ENCODE data around the gene ZNF43. TPM values are rescaled to one million over a fixed set of nuclear protein-coding genes. Genes with fewer than 3 reads are reported as not detected.

ZNF43 gene
- total RNA-seq, 1 donor from 2014 or later, result 10.4 TPM

DNA sequence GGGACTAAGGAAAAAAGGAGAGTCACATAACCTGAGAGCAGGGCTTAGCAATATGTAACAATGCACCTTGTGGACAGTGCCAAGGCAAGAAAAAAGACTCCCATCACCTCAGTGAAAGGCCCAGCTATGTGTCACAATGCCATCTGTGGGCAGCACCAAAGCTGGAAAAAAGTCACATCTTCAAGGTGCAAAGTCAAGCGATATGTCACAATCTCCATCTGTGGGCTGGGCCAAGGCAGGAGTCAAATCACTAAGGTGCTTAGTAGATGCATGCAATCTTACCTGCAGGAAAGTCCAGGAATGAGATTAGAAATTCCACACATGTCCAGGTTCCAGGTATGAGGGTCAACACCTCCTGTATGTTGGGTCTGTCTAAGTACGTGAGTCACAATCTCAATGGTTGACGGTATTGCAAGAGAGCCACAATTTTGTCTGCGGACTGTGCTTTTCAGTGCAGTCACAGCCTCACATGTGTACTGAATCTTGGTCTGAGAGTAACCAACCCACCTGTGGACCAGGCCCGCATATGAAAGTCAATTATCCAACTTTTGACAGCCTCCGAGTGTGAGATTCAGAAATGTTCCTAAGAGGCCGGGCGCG, 14.8 kb upstream of the ZNF43 start:
- Histone ChIP-seq H3K4me3 (ENCODE audit: low read length in 3 of 3) (peak overlapping the region in 1 of 3 donors; percentile 35), H3K27ac (ENCODE audit: low read depth, low read length) (no peak overlapping the region), H3K27me3 (ENCODE audit: control insufficient read depth in 3 of 3, insufficient read depth in 3 of 3, low read length in 3 of 3) (no peaks in the 10 kb centered on the region), H3K9ac (ENCODE audit: low read depth in 1 of 3, low read length in 3 of 3) (no peak overlapping the region), H3K9me3 (ENCODE audit: control insufficient read depth in 3 of 3, low read length in 3 of 3) (no peaks in the 10 kb centered on the region), H3K36me3 (ENCODE audit: control insufficient read depth in 3 of 3, insufficient read depth in 3 of 3, low read length in 3 of 3) (peaks cover 0 to 3% (median 0%) of the 10 kb centered on the region in 3 donors), H3K4me1 (ENCODE audit: control insufficient read depth in 3 of 3, insufficient read depth in 3 of 3, low read length in 3 of 3) (peaks cover 0 to 9% (median 8%) of the 10 kb centered on the region in 3 donors)

DNA sequence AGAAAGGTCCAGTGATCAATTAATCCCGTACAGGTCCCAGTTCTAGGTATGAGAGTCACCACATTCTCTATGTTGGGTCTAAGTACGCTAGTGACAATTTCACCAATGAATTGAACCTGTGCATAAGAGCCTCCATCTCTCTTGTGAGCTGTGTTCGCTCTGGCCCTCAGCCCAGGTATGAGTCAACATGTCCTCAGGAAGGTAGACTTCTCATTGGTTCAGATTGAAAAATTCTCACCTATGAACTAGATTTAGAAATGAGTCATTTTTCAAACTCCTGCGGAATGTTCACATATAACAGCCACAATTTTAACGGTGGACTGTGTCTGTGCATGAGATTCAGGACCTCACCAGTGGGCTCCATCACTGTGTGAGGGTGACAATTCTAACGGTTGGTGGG, 12.7 kb upstream of the ZNF43 start:
- Histone ChIP-seq H3K9ac (ENCODE audit: low read depth in 1 of 3, low read length in 3 of 3) (no peak overlapping the region), H3K4me3 (ENCODE audit: low read length in 3 of 3) (no peak overlapping the region), H3K27me3 (ENCODE audit: control insufficient read depth in 3 of 3, insufficient read depth in 3 of 3, low read length in 3 of 3) (no peaks in the 10 kb centered on the region), H3K9me3 (ENCODE audit: control insufficient read depth in 3 of 3, low read length in 3 of 3) (no peaks in the 10 kb centered on the region), H3K27ac (ENCODE audit: low read depth, low read length) (no peak overlapping the region), H3K4me1 (ENCODE audit: control insufficient read depth in 3 of 3, insufficient read depth in 3 of 3, low read length in 3 of 3) (peaks cover 0 to 9% (median 8%) of the 10 kb centered on the region in 3 donors), H3K36me3 (ENCODE audit: control insufficient read depth in 3 of 3, insufficient read depth in 3 of 3, low read length in 3 of 3) (peaks cover 0 to 3% (median 0%) of the 10 kb centered on the region in 3 donors)

DNA sequence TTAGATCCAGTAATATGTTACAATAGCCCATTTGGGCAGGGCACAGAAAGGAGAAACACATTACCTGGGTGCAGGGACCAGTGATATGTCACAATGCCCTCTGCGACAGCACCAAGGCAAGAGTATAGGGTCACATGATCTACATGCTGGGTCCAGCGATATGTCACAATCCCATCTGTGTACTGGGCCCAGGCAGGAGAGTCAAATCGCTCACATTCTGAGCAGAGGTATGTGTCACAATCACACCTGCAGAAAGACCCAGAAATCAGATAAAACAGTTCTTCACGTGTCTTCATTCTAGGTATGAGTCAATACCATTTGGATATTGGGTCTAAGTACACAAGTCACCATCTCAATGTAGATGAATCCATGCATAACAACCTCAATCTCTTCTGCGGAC, 7.1 kb upstream of the ZNF43 start:
- H3K9me3 ChIP-seq (ENCODE audit: control insufficient read depth in 3 of 3, low read length in 3 of 3), result no peaks in the 10 kb centered on the region
- H3K36me3 ChIP-seq (ENCODE audit: control insufficient read depth in 3 of 3, insufficient read depth in 3 of 3, low read length in 3 of 3), result peaks cover 3 to 21% (median 8%) of the 10 kb centered on the region in 3 donors
- no peaks in the 10 kb centered on the region for H3K4me1 ChIP-seq (ENCODE audit: control insufficient read depth in 3 of 3, insufficient read depth in 3 of 3, low read length in 3 of 3)
- H3K27me3 ChIP-seq (ENCODE audit: control insufficient read depth in 3 of 3, insufficient read depth in 3 of 3, low read length in 3 of 3), result no peaks in the 10 kb centered on the region
- H3K9ac ChIP-seq (ENCODE audit: low read depth in 1 of 3, low read length in 3 of 3), result no peak overlapping the region
- no peak overlapping the region for H3K27ac ChIP-seq (ENCODE audit: low read depth, low read length)
- no peak overlapping the region for H3K4me3 ChIP-seq (ENCODE audit: low read length in 3 of 3)

DNA sequence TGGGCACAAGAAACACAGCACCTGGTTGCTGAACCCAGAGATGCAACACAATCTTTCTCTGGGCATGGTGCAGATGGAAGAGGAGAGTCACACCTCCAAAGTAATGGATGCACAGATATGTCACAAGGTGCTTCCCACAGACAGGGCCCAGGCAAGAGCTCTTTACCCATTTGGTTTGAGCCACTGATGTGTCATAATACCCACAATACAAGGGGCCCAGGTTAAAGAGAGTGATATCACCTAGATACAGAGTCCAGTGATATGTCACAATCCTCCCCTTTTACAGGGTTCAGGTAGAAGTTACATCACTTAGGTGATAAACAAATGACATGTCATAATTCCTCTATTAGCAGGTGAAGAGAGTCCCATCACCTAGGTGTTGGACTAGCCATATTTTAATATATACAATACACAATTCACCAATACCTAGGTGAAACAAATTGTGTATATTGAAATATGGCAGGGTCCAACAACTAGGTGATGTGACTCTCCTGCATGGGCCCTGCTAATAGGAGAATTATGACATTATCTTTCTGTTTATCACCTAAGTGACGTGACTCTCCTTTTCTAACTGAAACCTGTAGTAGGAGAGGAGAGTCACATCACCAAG, 5.6 kb upstream of the ZNF43 start:
- H3K4me3 ChIP-seq (ENCODE audit: low read length in 3 of 3), result no peak overlapping the region
- no peaks in the 10 kb centered on the region for H3K27me3 ChIP-seq (ENCODE audit: control insufficient read depth in 3 of 3, insufficient read depth in 3 of 3, low read length in 3 of 3)
- H3K9me3 ChIP-seq (ENCODE audit: control insufficient read depth in 3 of 3, low read length in 3 of 3), result no peaks in the 10 kb centered on the region
- no peak overlapping the region for H3K27ac ChIP-seq (ENCODE audit: low read depth, low read length)
- peaks cover 0 to 2% (median 0%) of the 10 kb centered on the region in 3 donors for H3K4me1 ChIP-seq (ENCODE audit: control insufficient read depth in 3 of 3, insufficient read depth in 3 of 3, low read length in 3 of 3)
- peaks cover 3 to 18% (median 8%) of the 10 kb centered on the region in 3 donors for H3K36me3 ChIP-seq (ENCODE audit: control insufficient read depth in 3 of 3, insufficient read depth in 3 of 3, low read length in 3 of 3)
- H3K9ac ChIP-seq (ENCODE audit: low read depth in 1 of 3, low read length in 3 of 3), result no peak overlapping the region

DNA sequence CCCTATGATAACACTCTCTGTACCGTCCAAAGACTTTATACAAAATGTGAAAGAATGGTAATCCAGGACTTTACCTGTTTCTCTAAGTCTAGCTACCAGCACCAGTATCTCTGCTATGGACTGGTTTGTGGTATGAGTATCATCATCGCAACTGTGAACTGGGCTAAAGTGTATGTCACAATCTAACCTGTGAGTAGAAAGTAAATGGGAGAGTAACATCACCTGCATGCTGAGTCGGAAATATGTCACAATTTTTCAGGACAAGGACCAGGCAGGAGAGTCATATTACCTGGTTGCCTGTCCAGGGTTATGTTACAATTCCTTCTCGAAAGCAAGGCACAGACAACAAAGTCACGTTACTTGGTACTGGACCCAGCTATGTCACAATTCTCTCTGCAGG, 5.1 kb upstream of the ZNF43 start:
- Histone ChIP-seq H3K27ac (ENCODE audit: low read depth, low read length) (no peak overlapping the region), H3K9me3 (ENCODE audit: control insufficient read depth in 3 of 3, low read length in 3 of 3) (no peaks in the 10 kb centered on the region), H3K27me3 (ENCODE audit: control insufficient read depth in 3 of 3, insufficient read depth in 3 of 3, low read length in 3 of 3) (no peaks in the 10 kb centered on the region), H3K4me1 (ENCODE audit: control insufficient read depth in 3 of 3, insufficient read depth in 3 of 3, low read length in 3 of 3) (peaks cover 0 to 7% (median 4%) of the 10 kb centered on the region in 3 donors), H3K4me3 (ENCODE audit: low read length in 3 of 3) (no peak overlapping the region), H3K36me3 (ENCODE audit: control insufficient read depth in 3 of 3, insufficient read depth in 3 of 3, low read length in 3 of 3) (peaks cover 3 to 18% (median 8%) of the 10 kb centered on the region in 3 donors), H3K9ac (ENCODE audit: low read depth in 1 of 3, low read length in 3 of 3) (no peak overlapping the region)

DNA sequence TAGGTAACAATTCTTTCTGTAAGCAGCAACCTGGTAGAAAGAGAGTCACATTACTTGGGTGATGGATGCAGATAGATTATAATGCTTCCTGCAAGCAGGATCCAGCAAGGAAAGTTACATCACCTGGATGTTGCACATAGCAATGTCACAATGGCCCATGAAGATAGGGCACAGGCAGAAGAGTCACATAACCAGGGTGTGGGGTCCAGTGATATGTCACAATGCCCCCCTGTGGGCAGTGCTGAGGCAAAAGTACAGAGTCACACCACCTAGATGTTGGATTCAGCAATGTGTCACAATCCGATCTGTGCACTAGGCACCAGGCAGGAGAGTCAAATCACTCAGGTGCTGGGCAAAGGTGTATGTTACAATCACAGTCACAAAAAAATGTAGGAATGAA, 4.0 kb upstream of the ZNF43 start:
- Histone ChIP-seq H3K27ac (ENCODE audit: low read depth, low read length) (no peak overlapping the region), H3K36me3 (ENCODE audit: control insufficient read depth in 3 of 3, insufficient read depth in 3 of 3, low read length in 3 of 3) (peaks cover 3 to 18% (median 8%) of the 10 kb centered on the region in 3 donors), H3K9me3 (ENCODE audit: control insufficient read depth in 3 of 3, low read length in 3 of 3) (no peaks in the 10 kb centered on the region), H3K4me3 (ENCODE audit: low read length in 3 of 3) (no peak overlapping the region), H3K4me1 (ENCODE audit: control insufficient read depth in 3 of 3, insufficient read depth in 3 of 3, low read length in 3 of 3) (peaks cover 0 to 7% (median 4%) of the 10 kb centered on the region in 3 donors), H3K9ac (ENCODE audit: low read depth in 1 of 3, low read length in 3 of 3) (no peak overlapping the region), H3K27me3 (ENCODE audit: control insufficient read depth in 3 of 3, insufficient read depth in 3 of 3, low read length in 3 of 3) (no peaks in the 10 kb centered on the region)

DNA sequence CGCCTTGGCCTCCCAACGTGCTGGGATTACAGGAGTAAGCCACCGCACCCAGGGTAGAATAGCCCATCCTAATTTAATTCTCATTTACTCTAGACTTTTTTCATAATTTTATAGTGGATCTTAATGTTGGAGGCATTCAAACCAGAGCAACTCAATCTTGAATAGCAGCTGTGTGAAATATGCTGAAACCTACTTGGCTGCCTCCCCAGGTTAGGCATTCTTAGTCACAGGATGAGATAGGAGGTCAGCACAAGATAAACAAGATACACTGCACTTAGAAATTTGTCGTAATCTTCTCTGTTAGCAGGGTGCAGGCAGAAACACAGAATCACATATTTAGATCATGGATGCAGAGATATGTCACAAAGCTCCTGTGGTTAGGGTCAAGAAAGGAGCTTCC, 2.7 kb upstream of the ZNF43 start:
- Histone ChIP-seq H3K27ac (ENCODE audit: low read depth, low read length) (no peak overlapping the region), H3K36me3 (ENCODE audit: control insufficient read depth in 3 of 3, insufficient read depth in 3 of 3, low read length in 3 of 3) (peaks cover 3 to 18% (median 8%) of the 10 kb centered on the region in 3 donors), H3K4me3 (ENCODE audit: low read length in 3 of 3) (no peak overlapping the region), H3K9me3 (ENCODE audit: control insufficient read depth in 3 of 3, low read length in 3 of 3) (no peaks in the 10 kb centered on the region), H3K9ac (ENCODE audit: low read depth in 1 of 3, low read length in 3 of 3) (no peak overlapping the region), H3K4me1 (ENCODE audit: control insufficient read depth in 3 of 3, insufficient read depth in 3 of 3, low read length in 3 of 3) (peaks cover 0 to 7% (median 4%) of the 10 kb centered on the region in 3 donors), H3K27me3 (ENCODE audit: control insufficient read depth in 3 of 3, insufficient read depth in 3 of 3, low read length in 3 of 3) (no peaks in the 10 kb centered on the region)

DNA sequence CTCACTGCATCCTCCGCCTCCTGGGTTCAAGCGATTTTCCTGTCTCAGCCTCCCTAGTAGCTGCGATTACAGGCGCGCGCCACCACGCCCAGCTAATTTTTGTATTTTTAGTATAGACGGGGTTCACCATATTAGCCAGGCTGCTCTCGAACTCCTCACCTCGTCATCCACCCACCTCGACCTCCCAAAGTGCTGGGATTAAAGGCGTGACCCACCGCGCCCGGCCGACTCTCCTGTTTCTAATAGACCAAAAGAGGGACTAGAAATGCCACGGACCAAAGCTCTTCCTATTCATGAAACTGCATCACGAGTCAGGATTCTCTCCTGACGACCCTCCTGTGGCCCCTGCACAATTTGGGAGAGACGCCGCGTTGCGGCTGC, 563 bp downstream of the ZNF43 start:
- Histone ChIP-seq H3K27me3 (ENCODE audit: control insufficient read depth in 3 of 3, insufficient read depth in 3 of 3, low read length in 3 of 3) (no peaks in the 10 kb centered on the region), H3K4me3 (ENCODE audit: low read length in 3 of 3) (peak overlapping the region; percentile 76 to 88 (median 85)), H3K27ac (ENCODE audit: low read depth, low read length) (peak overlapping the region; percentile 89), H3K9ac (ENCODE audit: low read depth in 1 of 3, low read length in 3 of 3) (peak overlapping the region; percentile 86 to 93 (median 88)), H3K9me3 (ENCODE audit: control insufficient read depth in 3 of 3, low read length in 3 of 3) (peaks cover 0 to 1% (median 0%) of the 10 kb centered on the region in 3 donors), H3K36me3 (ENCODE audit: control insufficient read depth in 3 of 3, insufficient read depth in 3 of 3, low read length in 3 of 3) (peaks cover 0 to 5% (median 0%) of the 10 kb centered on the region in 3 donors), H3K4me1 (ENCODE audit: control insufficient read depth in 3 of 3, insufficient read depth in 3 of 3, low read length in 3 of 3) (peaks cover 0 to 7% (median 4%) of the 10 kb centered on the region in 3 donors)

DNA sequence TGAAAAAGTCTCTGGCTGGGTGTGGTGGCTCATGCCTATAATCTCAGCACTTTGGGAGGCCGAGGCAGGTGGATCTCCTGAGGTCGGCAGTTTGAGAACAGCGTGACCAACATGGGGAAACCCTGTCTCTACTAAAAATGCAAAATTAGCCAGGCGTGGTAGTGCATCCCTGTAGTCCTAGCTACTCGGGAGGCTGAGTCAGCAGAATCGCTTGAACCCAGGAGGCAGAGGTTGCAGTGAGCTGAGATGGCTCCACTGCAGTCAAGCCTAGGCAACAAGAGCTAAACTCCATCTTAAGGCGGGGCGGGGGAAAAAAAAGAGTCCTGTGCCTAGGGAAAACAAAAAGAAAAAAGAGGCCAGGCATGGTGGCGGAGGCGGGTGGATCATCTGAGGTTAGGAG, 2.2 kb downstream of the ZNF43 start:
- Histone ChIP-seq H3K36me3 (ENCODE audit: control insufficient read depth in 3 of 3, insufficient read depth in 3 of 3, low read length in 3 of 3) (no peaks in the 10 kb centered on the region), H3K27me3 (ENCODE audit: control insufficient read depth in 3 of 3, insufficient read depth in 3 of 3, low read length in 3 of 3) (no peaks in the 10 kb centered on the region), H3K9ac (ENCODE audit: low read depth in 1 of 3, low read length in 3 of 3) (no peak overlapping the region), H3K4me1 (ENCODE audit: control insufficient read depth in 3 of 3, insufficient read depth in 3 of 3, low read length in 3 of 3) (peaks cover 0 to 7% (median 4%) of the 10 kb centered on the region in 3 donors), H3K4me3 (ENCODE audit: low read length in 3 of 3) (no peak overlapping the region), H3K9me3 (ENCODE audit: control insufficient read depth in 3 of 3, low read length in 3 of 3) (peaks cover 0 to 1% (median 0%) of the 10 kb centered on the region in 3 donors), H3K27ac (ENCODE audit: low read depth, low read length) (no peak overlapping the region)

DNA sequence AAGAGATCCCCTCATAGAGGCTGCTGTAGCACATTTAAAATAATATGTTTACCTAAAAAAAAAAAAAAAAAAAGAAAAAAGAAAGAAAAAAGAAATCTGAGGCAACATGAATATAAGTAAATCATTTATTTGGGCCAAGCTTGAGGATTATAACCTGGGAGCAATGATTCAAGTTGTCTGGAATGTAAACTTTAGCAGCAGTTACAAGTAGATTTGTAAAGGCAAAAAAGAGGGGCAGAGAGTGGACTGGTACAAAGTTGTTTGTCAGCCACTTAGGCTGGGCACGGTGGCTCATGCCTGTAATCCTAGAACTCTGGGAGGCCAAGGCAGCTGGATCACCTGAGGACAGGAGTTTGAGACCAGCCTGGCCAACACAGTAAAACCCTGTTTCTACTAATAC, 11.3 kb downstream of the ZNF43 start:
- Histone ChIP-seq H3K9ac (ENCODE audit: low read depth in 1 of 3, low read length in 3 of 3) (no peak overlapping the region), H3K27me3 (ENCODE audit: control insufficient read depth in 3 of 3, insufficient read depth in 3 of 3, low read length in 3 of 3) (no peaks in the 10 kb centered on the region), H3K9me3 (ENCODE audit: control insufficient read depth in 3 of 3, low read length in 3 of 3) (no peaks in the 10 kb centered on the region), H3K36me3 (ENCODE audit: control insufficient read depth in 3 of 3, insufficient read depth in 3 of 3, low read length in 3 of 3) (peaks cover 3 to 17% (median 8%) of the 10 kb centered on the region in 3 donors), H3K4me1 (ENCODE audit: control insufficient read depth in 3 of 3, insufficient read depth in 3 of 3, low read length in 3 of 3) (no peaks in the 10 kb centered on the region), H3K4me3 (ENCODE audit: low read length in 3 of 3) (no peak overlapping the region), H3K27ac (ENCODE audit: low read depth, low read length) (no peak overlapping the region)
